COLO668 (cell line): Measurements from ENCODE around the gene F2RL3.

Source experiments
- DNase-seq: peaks from one replicate; lab custom pipeline; 2025; ENCODE audit not compliant: unreplicated experiment; lab: John Stamatoyannopoulos, UW

F2RL3 gene

GRCh38 chr19:16888629-16889365 lies at the start of gene F2RL3:
Gene F2RL3, plus strand, starts transcription at chr19:16888999. Its CDS starts 191 bp downstream, at chr19:16889190.
- peak; percentile 49 for DNase-seq

- DNase-seq: no peak
Observed at GRCh38 chr19:16841391-16841926, 47.3 kb upstream of the F2RL3 start.

DNA sequence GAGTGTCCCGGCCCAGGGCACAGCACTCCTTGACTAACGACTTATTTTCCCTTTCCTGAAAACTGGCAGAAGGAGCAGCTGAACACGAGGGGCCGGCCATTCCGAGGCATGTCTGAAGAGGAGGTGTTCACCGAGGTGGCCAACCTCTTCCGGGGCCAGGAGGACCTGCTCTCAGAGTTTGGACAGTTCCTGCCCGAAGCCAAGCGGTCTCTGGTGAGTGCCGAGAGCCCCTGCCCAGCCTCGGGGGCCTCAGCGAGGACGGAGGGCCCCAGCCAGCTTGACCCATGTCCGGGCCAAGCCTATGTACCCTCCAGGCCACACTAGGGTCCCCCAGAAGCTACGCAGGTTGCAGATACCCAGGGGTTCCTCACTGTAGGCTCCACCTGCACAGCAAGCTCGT lies 41.9 kb upstream of the F2RL3 start:
- no peak for DNase-seq

- DNase-seq: no peak
Observed at GRCh38 chr19:16847430-16847829, 41.4 kb upstream of the F2RL3 start.

DNA sequence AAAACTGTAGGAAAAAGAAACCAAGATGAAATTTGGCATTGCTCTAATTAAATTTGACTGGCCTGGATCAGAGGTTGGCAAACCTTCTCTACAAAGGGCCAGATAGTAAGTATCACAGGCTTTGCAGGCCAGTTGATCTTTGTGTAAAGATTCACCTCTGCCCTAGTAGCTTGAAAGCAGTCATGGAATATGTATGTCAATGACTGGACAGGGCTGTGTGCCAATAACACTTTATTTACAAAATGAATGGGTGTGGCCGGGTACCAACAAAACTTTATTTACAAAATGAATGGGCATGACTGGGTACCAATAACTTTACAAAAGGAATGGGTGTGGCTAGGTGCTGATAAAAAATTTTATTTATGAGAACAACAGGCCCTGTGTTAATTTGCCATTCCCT lies 39.6 kb upstream of the F2RL3 start:
- DNase-seq: no peak

DNA sequence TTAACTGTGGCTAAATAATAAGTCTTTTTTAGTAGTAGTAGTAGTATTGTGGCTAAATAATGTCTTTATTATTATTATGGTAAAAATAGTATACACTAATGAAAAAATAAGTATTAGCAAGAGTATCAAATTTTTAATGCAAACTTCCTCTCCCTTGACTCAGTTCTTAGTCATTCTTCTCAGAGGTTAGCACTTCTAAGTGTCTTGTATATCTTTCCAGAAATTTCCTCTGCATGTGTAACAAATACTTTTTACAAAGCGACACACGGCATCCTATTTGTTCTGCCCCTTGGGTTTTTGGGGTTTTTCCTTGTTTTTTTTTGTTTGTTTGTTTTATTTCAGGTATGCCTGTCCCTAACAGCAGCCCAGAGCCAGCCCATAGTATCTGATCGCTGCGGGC lies 38.7 kb upstream of the F2RL3 start:
- no peak for DNase-seq

GRCh38 chr19:16851031-16851712 lies 37.6 kb upstream of the F2RL3 start:
- no peak for DNase-seq

- DNase-seq: no peak
Observed at GRCh38 chr19:16853066-16853465, 35.7 kb upstream of the F2RL3 start.

- no peak for DNase-seq
Observed at GRCh38 chr19:16856091-16856490, 32.7 kb upstream of the F2RL3 start.

DNA sequence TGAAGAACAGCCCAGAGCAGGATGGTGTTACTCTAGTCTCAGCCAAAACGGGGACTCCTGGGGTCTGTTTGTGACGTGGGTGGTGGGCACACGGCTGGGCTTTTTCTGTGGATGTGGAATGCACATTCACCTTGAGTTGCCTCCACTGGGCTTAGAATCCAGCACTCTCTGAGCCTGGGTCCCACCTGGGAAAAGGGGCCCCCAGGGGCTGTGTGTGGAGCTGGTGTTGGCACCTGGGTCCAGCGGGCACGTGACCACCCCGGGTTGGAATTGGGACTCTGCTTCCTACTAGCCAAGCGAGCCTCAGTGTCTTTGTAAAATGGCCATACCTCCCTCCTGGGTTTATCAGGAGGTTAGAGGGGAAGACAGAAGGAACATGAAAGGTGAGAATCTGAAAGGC lies 29.2 kb upstream of the F2RL3 start:
- DNase-seq: no peak

DNA sequence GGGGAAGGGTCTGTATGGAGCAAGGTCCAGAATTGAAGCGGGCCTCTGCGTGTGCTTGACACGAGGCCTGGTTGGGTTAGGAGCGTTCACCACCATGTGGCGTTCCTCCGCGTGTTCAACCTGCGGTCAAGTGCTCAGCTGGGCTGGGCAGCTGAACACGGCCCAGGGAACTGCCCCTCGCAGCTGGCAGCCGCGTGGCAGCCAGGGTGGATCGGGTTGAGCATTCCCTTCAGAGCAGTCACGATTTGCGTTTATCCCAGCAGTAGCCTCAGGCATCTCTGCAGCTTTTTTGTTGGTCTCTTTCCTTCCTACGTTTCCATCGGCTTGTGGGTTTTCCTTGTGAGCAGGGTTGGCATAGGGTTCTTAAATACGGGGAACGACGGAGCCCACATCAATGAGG lies 28.7 kb upstream of the F2RL3 start:
- no peak for DNase-seq

DNA sequence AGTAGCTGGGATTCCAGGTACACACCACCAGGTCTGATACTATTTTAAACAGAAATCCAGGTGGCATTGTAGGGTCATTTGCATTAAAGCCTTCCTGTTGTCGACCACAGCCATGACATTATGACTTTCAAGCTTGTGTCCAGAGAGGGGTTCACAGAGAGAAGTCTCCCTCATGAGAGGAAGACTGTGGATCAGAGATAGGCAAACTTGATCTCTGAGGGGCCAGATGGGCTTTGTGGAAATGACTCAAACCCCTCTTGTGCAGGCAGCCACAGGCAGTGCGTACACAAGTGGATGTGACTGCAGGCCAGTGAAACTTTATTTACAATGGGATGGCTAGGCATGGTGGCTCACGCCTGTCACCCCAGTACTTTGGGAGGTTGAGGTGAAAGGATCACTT lies 27.8 kb upstream of the F2RL3 start:
- no peak for DNase-seq

- no peak for DNase-seq
Observed at GRCh38 chr19:16861834-16862233, 27.0 kb upstream of the F2RL3 start.

DNA sequence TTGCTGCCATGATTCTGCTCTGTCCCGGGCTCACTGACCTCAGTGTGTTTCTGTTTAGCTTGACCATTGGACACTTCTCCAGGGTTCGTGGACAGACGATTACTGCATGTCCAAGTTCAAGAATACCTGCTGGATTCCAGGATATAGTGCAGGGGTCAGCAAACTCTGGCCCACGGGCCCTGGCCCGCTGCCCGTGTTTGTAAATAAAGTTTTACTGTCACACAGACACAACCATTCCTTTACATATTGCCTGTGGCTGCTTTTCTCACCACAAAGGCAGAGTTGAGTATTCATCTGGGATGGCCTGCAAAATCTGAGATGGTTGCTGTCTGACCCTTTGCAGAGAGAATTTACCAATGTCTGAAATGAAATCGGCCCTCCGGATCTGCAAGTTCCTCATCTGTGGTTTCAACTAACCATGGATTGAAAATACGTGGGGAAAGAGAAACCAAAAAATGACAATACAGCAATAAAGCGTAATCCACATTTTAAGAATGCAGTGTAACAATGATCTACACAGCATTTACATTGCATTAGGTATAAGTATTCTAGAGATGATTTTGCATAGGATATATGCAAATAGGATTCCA lies 25.9 kb upstream of the F2RL3 start:
- no peak for DNase-seq

- no peak for DNase-seq
Observed at GRCh38 chr19:16867211-16867610, 21.6 kb upstream of the F2RL3 start.

DNA sequence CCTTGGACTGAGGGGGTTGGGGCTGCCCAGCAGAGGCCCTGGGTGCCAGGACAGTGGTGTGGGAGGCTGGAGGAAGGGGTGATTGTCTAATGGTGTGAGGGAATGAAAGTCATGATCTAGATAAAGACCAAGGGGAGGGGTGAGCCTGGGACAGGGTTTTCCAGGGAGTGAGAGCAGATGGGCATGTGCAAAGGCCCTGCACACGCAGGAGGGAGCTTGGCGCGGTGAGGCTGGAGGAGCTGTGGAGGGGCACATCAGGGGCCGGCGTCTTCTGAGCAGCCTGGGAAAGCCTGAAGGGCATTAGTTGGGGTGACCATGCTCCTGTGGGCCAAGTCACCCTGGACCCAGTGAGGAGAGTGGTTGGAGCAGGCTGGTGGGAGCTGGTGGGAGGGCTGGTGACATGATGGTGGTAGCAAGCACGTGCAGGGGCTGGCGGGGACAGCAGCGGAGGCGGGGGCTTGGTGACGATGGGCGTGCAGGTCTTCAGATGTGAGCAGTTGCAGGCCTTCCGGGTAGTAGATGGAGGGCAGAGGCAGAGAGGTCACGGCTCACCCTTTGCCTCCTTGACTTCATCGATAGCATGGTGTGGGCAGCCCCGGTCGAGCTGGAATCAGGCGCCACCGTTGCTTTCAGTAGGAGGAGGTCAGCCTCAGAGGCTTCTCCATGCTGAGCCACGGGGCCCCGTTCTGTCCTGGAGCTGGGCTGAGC lies 20.2 kb upstream of the F2RL3 start:
- no peak for DNase-seq

DNA sequence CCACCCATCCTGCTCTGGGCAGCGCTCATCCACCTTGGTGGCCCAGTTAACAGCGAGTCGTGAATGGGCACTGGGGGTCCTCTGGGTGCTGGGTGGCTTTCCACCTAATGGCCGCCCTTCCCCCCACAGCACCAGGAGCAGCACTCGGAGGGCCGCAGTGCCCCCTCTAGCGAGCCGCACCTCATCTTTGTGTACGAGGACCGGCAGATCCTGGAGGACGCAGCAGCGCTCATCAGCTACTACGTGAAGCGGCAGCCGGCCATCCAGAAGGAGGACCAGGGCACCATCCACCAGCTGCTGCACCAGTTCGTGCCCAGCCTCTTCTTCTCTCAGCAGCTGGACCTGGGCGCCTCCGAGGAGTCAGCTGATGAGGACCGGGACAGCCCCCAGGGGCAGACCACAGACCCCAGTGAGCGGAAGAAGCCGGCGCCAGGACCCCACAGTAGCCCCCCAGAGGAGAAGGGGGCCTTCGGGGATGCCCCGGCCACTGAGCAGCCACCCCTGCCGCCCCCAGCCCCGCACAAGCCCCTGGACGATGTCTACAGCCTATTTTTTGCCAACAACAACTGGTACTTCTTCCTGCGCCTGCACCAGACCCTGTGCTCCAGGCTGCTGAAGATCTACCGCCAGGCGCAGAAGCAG lies 19.3 kb upstream of the F2RL3 start:
- no peak for DNase-seq

- DNase-seq: no peak
Observed at GRCh38 chr19:16871871-16872270, 16.9 kb upstream of the F2RL3 start.

DNA sequence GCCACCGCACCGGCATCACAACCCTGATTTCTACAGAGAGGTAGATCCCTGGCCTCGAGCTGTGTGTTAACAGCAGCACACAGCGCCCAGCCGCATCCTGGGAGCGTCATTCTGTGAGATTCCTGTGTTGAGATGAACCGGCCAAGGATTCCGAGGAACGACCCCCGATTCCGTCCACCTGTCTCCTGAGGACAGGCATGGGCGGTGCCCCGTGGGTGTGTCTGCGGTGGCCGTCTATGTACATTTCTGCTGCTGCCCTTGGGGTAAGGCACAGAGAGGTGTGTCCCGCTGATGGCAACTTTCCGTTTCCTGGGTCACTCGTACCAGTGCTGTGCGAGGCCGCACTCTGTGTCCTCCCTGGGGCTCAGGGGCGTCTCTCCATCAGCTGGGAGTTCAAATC lies 16.1 kb upstream of the F2RL3 start:
- no peak for DNase-seq

DNA sequence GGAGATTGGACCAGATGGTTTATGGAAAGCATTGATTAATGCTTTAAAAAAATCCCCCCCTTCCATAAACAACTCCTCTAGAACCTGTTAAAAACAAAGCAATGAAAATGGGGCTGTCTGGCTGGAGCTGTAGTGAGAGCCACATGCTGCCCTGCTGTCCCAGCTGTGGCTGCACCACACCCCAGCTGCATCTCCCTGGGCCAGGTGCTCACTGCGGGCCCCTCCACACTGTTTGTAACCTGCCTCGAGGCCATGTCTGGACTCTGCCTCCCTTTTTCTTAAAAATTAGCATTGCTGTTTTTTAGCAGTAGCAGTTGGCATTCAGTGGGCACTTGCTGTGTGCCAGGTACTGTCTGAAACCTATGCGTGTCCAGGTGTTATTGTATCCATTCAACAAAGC lies 15.2 kb upstream of the F2RL3 start:
- no peak for DNase-seq
